H1 (cell line): ENCODE measurements around the gene AAR2. TPM values are rescaled to one million over a fixed set of nuclear protein-coding genes. Genes with fewer than 3 reads are reported as not detected.
A peak's percentile ranks its signal among the peaks of the same experiment; 100 is the strongest.

Experiments
- CTBP2 ChIP-seq: IDR thresholded peaks from 2 replicates; pipeline ENCODE4 v1.7.0; 2011; ENCODE audit warnings: borderline replicate concordance, mild to moderate bottlenecking, moderate library complexity, mixed read lengths, low read length; ENCODE audit not compliant: insufficient read depth, insufficient read length
- EP300 ChIP-seq, 2 experiments: IDR thresholded peaks; 1 replicate in 1 of 2; 2 replicates in 1 of 2; pipeline ENCODE4 v1.6.1; 2011 to 2012; ENCODE audit warnings: low read depth in 2 of 2, low read length in 2 of 2, mild to moderate bottlenecking in 2 of 2, borderline replicate concordance in 1 of 2, inconsistent platforms in 1 of 2, moderate library complexity in 1 of 2
- HDAC6 ChIP-seq: IDR thresholded peaks from one replicate; pipeline ENCODE4 v1.7.1; 2012; ENCODE audit warnings: low read depth, mild to moderate bottlenecking, inconsistent platforms, low read length, moderate library complexity
- JUN ChIP-seq: IDR thresholded peaks from 2 replicates; pipeline ENCODE4 v1.6.1; 2011; ENCODE audit warnings: low read depth, mild to moderate bottlenecking, improper control_type of control experiment, low read length
- RAD21 ChIP-seq, 2 experiments: IDR thresholded peaks in 1 of 2; conservative IDR thresholded peaks in 1 of 2; 2 replicates each; pipeline ENCODE4 v1.6.1; 2011; ENCODE audit warnings: low read depth in 2 of 2, low read length in 2 of 2, improper control_type of control experiment in 1 of 2, inconsistent platforms in 1 of 2, mild to moderate bottlenecking in 1 of 2, moderate library complexity in 1 of 2
- RNF2 ChIP-seq: fragments of 200-900, 300-1000 bp; sonication (generic); IDR thresholded peaks from 2 replicates; pipeline ENCODE4 v1.7.1; 2016; ENCODE audit warnings: borderline replicate concordance, low read depth, mild to moderate bottlenecking, antibody characterized with exemption, low read length; ENCODE audit not compliant: poor library complexity, severe bottlenecking; ENCODE audit errors: missing control alignments
- TAF7 ChIP-seq: optimal IDR thresholded peaks from 2 replicates; pipeline ENCODE3; 2011; ENCODE audit warnings: low read depth, mild to moderate bottlenecking, inconsistent platforms, low read length, moderate library complexity, borderline replicate concordance
- ZNF274 ChIP-seq: IDR thresholded peaks from 2 replicates; pipeline ENCODE4 v1.7.0; 2012; ENCODE audit warnings: low read length, borderline replicate concordance; ENCODE audit errors: extremely low read depth
- polyA plus RNA-seq, 7 experiments: library from polyadenylated mRNA; depleted of rRNA in 3 of 7; stranded (reverse) in 5 of 7; unstranded in 2 of 7; fragments of >200 nt in 5 of 7; fragments of 200-250 nt in 2 of 7; gene quantifications; 1 replicate in 5 of 7; 2 replicates in 1 of 7; 4 replicates in 1 of 7; pipeline versions ENCODE4 v1.2.1 to v1.2.3, GENCODE V29; 2011 to 2013; ENCODE audit warnings: missing spikeins in 2 of 7, mixed read lengths in 2 of 7
- total RNA-seq: library from RNA; stranded (reverse); fragmentation: NEBNext Ultra II Directional; extraction: Animal tissue kit (Norgen Biotek cat#: 25700); gene quantifications from 2 replicates; pipeline ENCODE4 v1.2.1, GENCODE V29; 2021

The AAR2 gene
- total and polyA plus RNA-seq, 2 of the 8 experiments (the other 6 are each of a cell fraction or from before 2014, with no cell fraction given): 25.5 to 36.1 TPM

GRCh38 chr20:36267605-36268381, 31.5 kb downstream of the AAR2 start (continued):
- peak in 1 of 2 experiments; percentile 3; a peak in 1 of 4 replicates for TF ChIP-seq RAD21 (IDR thresholded peaks at IDR 0.05 in 1 of 2, conservative IDR thresholded peaks at IDR 0.05 in 1 of 2; ENCODE audit: low read depth in 2 of 2, low read length in 2 of 2)
- no peak for TF ChIP-seq EP300 (IDR thresholded peaks at IDR 0.05; ENCODE audit: borderline replicate concordance in 1 of 2, low read depth in 2 of 2, low read length in 2 of 2)
- no peak for TF ChIP-seq JUN
- TF ChIP-seq CTBP2: no peak
- TF ChIP-seq RNF2: no peak
- no peak for TF ChIP-seq HDAC6
- no peak for TF ChIP-seq TAF7
- TF ChIP-seq ZNF274: no peak
